Measurements from ENCODE around the gene ATF4.

ATF4 gene

GRCh38 chr22:39481595-39481994, 38.8 kb upstream of the ATF4 start:
- H3K9ac ChIP-seq (ENCODE audit: low read length): no peak overlapping the region
- no peak overlapping the region for H3K27ac ChIP-seq (ENCODE audit: low read depth, low read length)
- H3F3A ChIP-seq (ENCODE audit: insufficient read depth): peaks cover 9% of the 10 kb centered on the region; the same call in 1 of the 2 replicates
- no peak overlapping the region for H2AFZ ChIP-seq (ENCODE audit: low read depth, low read length, severe bottlenecking)
- no peaks in the 10 kb centered on the region for H3K9me3 ChIP-seq (ENCODE audit: insufficient read depth, low read length)
- peaks cover 91% of the 10 kb centered on the region for H3K79me2 ChIP-seq (ENCODE audit: insufficient read depth, low read length)
- H3K4me2 ChIP-seq (ENCODE audit: low read depth, low read length, poor library complexity, severe bottlenecking): no peak overlapping the region
- H3K9me2 ChIP-seq (replicated peaks; ENCODE audit: insufficient read depth, low read length): no peaks in the 10 kb centered on the region
- TF ChIP-seq EZH2phosphoT487 (conservative IDR thresholded peaks at IDR 0.05; ENCODE audit: low read length) (no peak), CTCF (IDR thresholded peaks at IDR 0.05; ENCODE audit: insufficient read depth, low read length, poor library complexity, severe bottlenecking) (no peak)
- H3K36me3 ChIP-seq (ENCODE audit: low read length): peaks cover 18% of the 10 kb centered on the region
- no peak overlapping the region for H3K4me3 ChIP-seq (ENCODE audit: insufficient read depth, low read length, poor library complexity, severe bottlenecking)
- H4K20me1 ChIP-seq (ENCODE audit: low read depth, low read length): peaks cover 18% of the 10 kb centered on the region; the same call in 1 of the 2 replicates
- no peaks in the 10 kb centered on the region for H3K27me3 ChIP-seq (ENCODE audit: low read length)

- Histone ChIP-seq H3K36me3 (ENCODE audit: low read length) (peaks cover 11% of the 10 kb centered on the region), H3F3A (ENCODE audit: insufficient read depth) (peaks cover 9% of the 10 kb centered on the region; the same call in 1 of the 2 replicates), H2AFZ (ENCODE audit: low read depth, low read length, severe bottlenecking) (no peak overlapping the region), H3K79me2 (ENCODE audit: insufficient read depth, low read length) (peaks cover 89% of the 10 kb centered on the region), H4K20me1 (ENCODE audit: low read depth, low read length) (peaks cover 8% of the 10 kb centered on the region; the same call in 1 of the 2 replicates), H3K27ac (ENCODE audit: low read depth, low read length) (no peak overlapping the region), H3K4me3 (ENCODE audit: insufficient read depth, low read length, poor library complexity, severe bottlenecking) (no peak overlapping the region), H3K4me2 (ENCODE audit: low read depth, low read length, poor library complexity, severe bottlenecking) (no peak overlapping the region), H3K27me3 (ENCODE audit: low read length) (no peaks in the 10 kb centered on the region), H3K9me2 (replicated peaks; ENCODE audit: insufficient read depth, low read length) (no peaks in the 10 kb centered on the region), H3K9ac (ENCODE audit: low read length) (no peak overlapping the region), H3K9me3 (ENCODE audit: insufficient read depth, low read length) (no peaks in the 10 kb centered on the region)
- TF ChIP-seq CTCF (IDR thresholded peaks at IDR 0.05; ENCODE audit: insufficient read depth, low read length, poor library complexity, severe bottlenecking): no peak
- TF ChIP-seq EZH2phosphoT487 (conservative IDR thresholded peaks at IDR 0.05; ENCODE audit: low read length): no peak
Measured at GRCh38 chr22:39482768-39483167, 37.6 kb upstream of the ATF4 start.

- Histone ChIP-seq H3K9ac (ENCODE audit: low read length) (no peak overlapping the region), H3K27ac (ENCODE audit: low read depth, low read length) (no peak overlapping the region), H2AFZ (ENCODE audit: low read depth, low read length, severe bottlenecking) (no peak overlapping the region), H3K4me3 (ENCODE audit: insufficient read depth, low read length, poor library complexity, severe bottlenecking) (no peak overlapping the region), H3K9me2 (replicated peaks; ENCODE audit: insufficient read depth, low read length) (no peaks in the 10 kb centered on the region), H3K9me3 (ENCODE audit: insufficient read depth, low read length) (no peaks in the 10 kb centered on the region), H3K36me3 (ENCODE audit: low read length) (peaks cover 4% of the 10 kb centered on the region; the same call in 1 of the 2 replicates), H4K20me1 (ENCODE audit: low read depth, low read length) (no peaks in the 10 kb centered on the region; the same call in 1 of the 2 replicates), H3K79me2 (ENCODE audit: insufficient read depth, low read length) (peaks cover 51% of the 10 kb centered on the region), H3K4me2 (ENCODE audit: low read depth, low read length, poor library complexity, severe bottlenecking) (no peak overlapping the region), H3K27me3 (ENCODE audit: low read length) (no peaks in the 10 kb centered on the region), H3F3A (ENCODE audit: insufficient read depth) (peaks cover 20% of the 10 kb centered on the region)
- TF ChIP-seq CTCF (IDR thresholded peaks at IDR 0.05; ENCODE audit: insufficient read depth, low read length, poor library complexity, severe bottlenecking) (no peak), EZH2phosphoT487 (conservative IDR thresholded peaks at IDR 0.05; ENCODE audit: low read length) (no peak)
Measured at GRCh38 chr22:39486951-39487825, 33.2 kb upstream of the ATF4 start.

All from SU-DHL-6 (cell line).